ENCODE measurements around the gene CD300LG.
"Not testable (repeated sequence)": the region's sequence is repeated elsewhere in the genome, so short reads cannot be mapped to it uniquely, and the experiment has no call there.

The CD300LG gene

GRCh38 chr17:43846963-43847371 is at the start of gene CD300LG:
Gene CD300LG (plus strand): TSS chr17:43847176. CDS start chr17:43847217, 41 bp downstream.
- no peak for DNase-seq (ENCODE audit: low read depth)

- DNase-seq (ENCODE audit: low read depth) = not testable (repeated sequence)
Measured at GRCh38 chr17:43798024-43798423, 49.0 kb upstream of the CD300LG start.

- DNase-seq (ENCODE audit: low read depth) = no peak
Measured at GRCh38 chr17:43799047-43799446, 47.9 kb upstream of the CD300LG start.

- DNase-seq (ENCODE audit: low read depth) = no peak
Measured at GRCh38 chr17:43800736-43801135, 46.2 kb upstream of the CD300LG start.

GRCh38 chr17:43801844-43802243 is 45.1 kb upstream of the CD300LG start:
- DNase-seq (ENCODE audit: low read depth) = no peak

GRCh38 chr17:43803758-43804157 is 43.2 kb upstream of the CD300LG start:
- no peak for DNase-seq (ENCODE audit: low read depth)

GRCh38 chr17:43805117-43805516 is 41.9 kb upstream of the CD300LG start:
- no peak for DNase-seq (ENCODE audit: low read depth)

GRCh38 chr17:43808076-43808475 is 38.9 kb upstream of the CD300LG start:
- no peak for DNase-seq (ENCODE audit: low read depth)

GRCh38 chr17:43809121-43809520 is 37.9 kb upstream of the CD300LG start:
- no peak for DNase-seq (ENCODE audit: low read depth)

GRCh38 chr17:43810226-43810715 is 36.7 kb upstream of the CD300LG start:
- no peak for DNase-seq (ENCODE audit: low read depth)

GRCh38 chr17:43810823-43811222 is 36.2 kb upstream of the CD300LG start:
- DNase-seq (ENCODE audit: low read depth) = no peak

- no peak for DNase-seq (ENCODE audit: low read depth)
Measured at GRCh38 chr17:43812396-43813265, 34.3 kb upstream of the CD300LG start.

- no peak for DNase-seq (ENCODE audit: low read depth)
Measured at GRCh38 chr17:43813386-43813785, 33.6 kb upstream of the CD300LG start.

- no peak for DNase-seq (ENCODE audit: low read depth)
Measured at GRCh38 chr17:43814026-43814425, 33.0 kb upstream of the CD300LG start.

- no peak for DNase-seq (ENCODE audit: low read depth)
Measured at GRCh38 chr17:43814714-43815113, 32.3 kb upstream of the CD300LG start.

- no peak for DNase-seq (ENCODE audit: low read depth)
Measured at GRCh38 chr17:43816336-43817320, 30.3 kb upstream of the CD300LG start.

- DNase-seq (ENCODE audit: low read depth) = no peak
Measured at GRCh38 chr17:43817826-43818225, 29.1 kb upstream of the CD300LG start.

GRCh38 chr17:43818966-43819365 is 28.0 kb upstream of the CD300LG start:
- DNase-seq (ENCODE audit: low read depth) = no peak

- DNase-seq (ENCODE audit: low read depth) = no peak
Measured at GRCh38 chr17:43820759-43821158, 26.2 kb upstream of the CD300LG start.

- DNase-seq (ENCODE audit: low read depth) = no peak
Measured at GRCh38 chr17:43822570-43823190, 24.3 kb upstream of the CD300LG start.

- DNase-seq (ENCODE audit: low read depth) = no peak
Measured at GRCh38 chr17:43823350-43824084, 23.5 kb upstream of the CD300LG start.
